ENCODE results near the gene GYG2. TPM values are rescaled to one million over a fixed set of nuclear protein-coding genes. Genes with fewer than 3 reads are reported as not detected.

GYG2 gene
- polyA plus RNA-seq, 3 donors, result 15.2 to 18.1 (median 17.1) TPM

Other genes with a start within 250 kb of the GYG2 start
- 100 to 1,000 TPM; 189 to 220 (median 206) TPM for gene CD99, start 137.6 kb upstream of the GYG2 start, polyA plus RNA-seq (ENCODE audit: insufficient read length in 3 of 3)
- under 1 TPM; 0.14 to 0.29 (median 0.16) TPM for gene XG, start 76.9 kb upstream of the GYG2 start, polyA plus RNA-seq (ENCODE audit: insufficient read length in 3 of 3)
- gene ARSD, start 100.4 kb downstream of the GYG2 start, polyA plus RNA-seq (ENCODE audit: insufficient read length in 3 of 3), result 10 to 100 TPM; 50.9 to 56.1 (median 54.9) TPM
- gene ARSH, start 177.6 kb downstream of the GYG2 start, polyA plus RNA-seq (ENCODE audit: insufficient read length in 3 of 3), result under 1 TPM in 1 of 3 donors, not detected in 2; 0.07 TPM
- under 1 TPM; 0.06 to 0.26 (median 0.25) TPM for gene ARSF, start 212.5 kb downstream of the GYG2 start, polyA plus RNA-seq (ENCODE audit: insufficient read length in 3 of 3)

Measured in right renal cortex interstitium (tissue), 3 donors.